MM.1S (cell line): ENCODE data around the gene KLK8.

ENCODE experiments used
- CTCF ChIP-seq: fragments of 300-600 bp; sonication (generic); IDR thresholded peaks from 2 replicates; pipeline ENCODE4 v1.5.1; 2016; ENCODE audit warnings: antibody characterized with exemption, low read length, mixed read lengths
- EZH2phosphoT487 ChIP-seq: fragments of 300-600 bp; sonication (generic); IDR thresholded peaks from 2 replicates; pipeline ENCODE4 v1.6.1; 2018; ENCODE audit warnings: antibody characterized with exemption, low read length

- TF ChIP-seq CTCF, result no peak
- TF ChIP-seq EZH2phosphoT487, result no peak
Measured at GRCh38 chr19:51009061-51009891, 7.9 kb upstream of the KLK8 start.
